ENCODE results near the gene SEC14L3.

SEC14L3 gene

GRCh38 chr22:30422481-30423300 is 49.1 kb downstream of the SEC14L3 start:
- DNase-seq (ENCODE audit: low read depth), result no peak

- no peak for DNase-seq (ENCODE audit: low read depth)
Measured at GRCh38 chr22:30421695-30422480, 49.9 kb downstream of the SEC14L3 start.

GRCh38 chr22:30420347-30421125 is 51.3 kb downstream of the SEC14L3 start:
- DNase-seq (ENCODE audit: low read depth), result no peak

GRCh38 chr22:30416837-30417236 is 55.0 kb downstream of the SEC14L3 start:
- DNase-seq (ENCODE audit: low read depth), result no peak

GRCh38 chr22:30416403-30416802 is 55.4 kb downstream of the SEC14L3 start:
- no peak for DNase-seq (ENCODE audit: low read depth)

GRCh38 chr22:30414525-30415047 is 57.2 kb downstream of the SEC14L3 start:
- DNase-seq (ENCODE audit: low read depth), result no peak

- DNase-seq (ENCODE audit: low read depth), result no peak
Measured at GRCh38 chr22:30413745-30414524, 57.9 kb downstream of the SEC14L3 start.

GRCh38 chr22:30413001-30413400 is 58.8 kb downstream of the SEC14L3 start:
- no peak for DNase-seq (ENCODE audit: low read depth)

- DNase-seq (ENCODE audit: low read depth), result no peak
Measured at GRCh38 chr22:30411780-30412179, 60.0 kb downstream of the SEC14L3 start.

All from activated T-helper 9 cell treated with anti-CD3 and anti-CD28 coated beads, Interleukin-2, amount 50 U/mL, for 16 hours (primary cell).